Muscle layer of duodenum (tissue), 2 donors: ENCODE results near the gene CCDC88C.

ENCODE experiments used
- H3K27ac ChIP-seq: one replicate; pipeline ENCODE4 v1.7.0; 2013; ENCODE audit warnings: mild to moderate bottlenecking, low read length
- H3K27me3 ChIP-seq: one replicate; pipeline ENCODE4 v1.7.0; 2013; ENCODE audit warnings: low read depth, mild to moderate bottlenecking, control low read depth, low read length
- H3K36me3 ChIP-seq, 2 donors: one replicate each; pipeline ENCODE4 v1.7.0; 2013; ENCODE audit warnings: low read length in 2 of 2, control low read depth in 1 of 2, mild to moderate bottlenecking in 1 of 2; ENCODE audit not compliant: insufficient read depth in 2 of 2, control insufficient read depth in 1 of 2
- H3K4me1 ChIP-seq, 2 donors: one replicate each; pipeline ENCODE4 v1.7.0; 2013; ENCODE audit warnings: low read length in 2 of 2, mild to moderate bottlenecking in 2 of 2, control low read depth in 1 of 2, moderate library complexity in 1 of 2; ENCODE audit not compliant: insufficient read depth in 2 of 2, control insufficient read depth in 1 of 2
- H3K4me3 ChIP-seq, 2 donors: one replicate each; pipeline ENCODE4 v1.7.0; 2013; ENCODE audit warnings: low read length in 2 of 2, low read depth in 1 of 2, mild to moderate bottlenecking in 1 of 2
- H3K9me3 ChIP-seq, 2 donors: one replicate each; pipeline ENCODE4 v1.7.0; 2013; ENCODE audit warnings: low read length in 2 of 2, control low read depth in 1 of 2, mild to moderate bottlenecking in 1 of 2; ENCODE audit not compliant: control insufficient read depth in 1 of 2
- donor health status: healthy.

Gene CCDC88C

GRCh38 chr14:91313852-91314251, 103.8 kb downstream of the CCDC88C start:
- no peak overlapping the region for H3K27ac ChIP-seq
- no peaks in the 10 kb centered on the region for H3K9me3 ChIP-seq
- peaks cover 8% of the 10 kb centered on the region in 2 donors for H3K36me3 ChIP-seq
- peaks cover 8 to 13% of the 10 kb centered on the region in 2 donors for H3K4me1 ChIP-seq
- H3K4me3 ChIP-seq = no peak overlapping the region
- no peaks in the 10 kb centered on the region for H3K27me3 ChIP-seq

- Histone ChIP-seq H3K27me3 (no peaks in the 10 kb centered on the region), H3K4me1 (peaks cover 8 to 13% of the 10 kb centered on the region in 2 donors), H3K9me3 (no peaks in the 10 kb centered on the region), H3K27ac (no peak overlapping the region), H3K4me3 (no peak overlapping the region), H3K36me3 (peaks cover 8 to 11% of the 10 kb centered on the region in 2 donors)
Observed at GRCh38 chr14:91313154-91313850, 104.3 kb downstream of the CCDC88C start.

GRCh38 chr14:91311284-91311662, 106.3 kb downstream of the CCDC88C start:
- H3K27me3 ChIP-seq = no peaks in the 10 kb centered on the region
- H3K36me3 ChIP-seq = peaks cover 8 to 22% of the 10 kb centered on the region in 2 donors
- H3K4me1 ChIP-seq = no peaks in the 10 kb centered on the region
- H3K4me3 ChIP-seq = no peak overlapping the region
- no peaks in the 10 kb centered on the region for H3K9me3 ChIP-seq
- H3K27ac ChIP-seq = no peak overlapping the region

GRCh38 chr14:91310606-91311283, 106.9 kb downstream of the CCDC88C start:
- Histone ChIP-seq H3K4me1 (no peaks in the 10 kb centered on the region), H3K27me3 (no peaks in the 10 kb centered on the region), H3K9me3 (no peaks in the 10 kb centered on the region), H3K27ac (no peak overlapping the region), H3K4me3 (no peak overlapping the region), H3K36me3 (peaks cover 9 to 22% of the 10 kb centered on the region in 2 donors)

GRCh38 chr14:91309756-91310280, 107.8 kb downstream of the CCDC88C start:
- H3K4me3 ChIP-seq = no peak overlapping the region
- H3K36me3 ChIP-seq = peaks cover 8 to 19% of the 10 kb centered on the region in 2 donors
- H3K4me1 ChIP-seq = no peaks in the 10 kb centered on the region
- H3K27me3 ChIP-seq = no peaks in the 10 kb centered on the region
- H3K27ac ChIP-seq = no peak overlapping the region
- no peaks in the 10 kb centered on the region for H3K9me3 ChIP-seq

GRCh38 chr14:91308337-91308736, 109.3 kb downstream of the CCDC88C start:
- Histone ChIP-seq H3K9me3 (no peaks in the 10 kb centered on the region), H3K36me3 (peaks cover 6 to 14% of the 10 kb centered on the region in 2 donors)

GRCh38 chr14:91307652-91308051, 110.0 kb downstream of the CCDC88C start:
- no peak overlapping the region for H3K4me3 ChIP-seq
- H3K27ac ChIP-seq = no peak overlapping the region
- no peaks in the 10 kb centered on the region for H3K27me3 ChIP-seq
- no peaks in the 10 kb centered on the region for H3K9me3 ChIP-seq
- no peaks in the 10 kb centered on the region for H3K4me1 ChIP-seq
- peaks cover 4 to 14% of the 10 kb centered on the region in 2 donors for H3K36me3 ChIP-seq

More at GRCh38 chr14:91308337-91308736, 109.3 kb downstream of the CCDC88C start:
- Histone ChIP-seq H3K27ac (no peak overlapping the region), H3K4me3 (no peak overlapping the region), H3K27me3 (no peaks in the 10 kb centered on the region), H3K4me1 (no peaks in the 10 kb centered on the region)

GRCh38 chr14:91307046-91307445, 110.6 kb downstream of the CCDC88C start:
- H3K27ac ChIP-seq = no peak overlapping the region
- H3K4me3 ChIP-seq = no peak overlapping the region
- H3K27me3 ChIP-seq = no peaks in the 10 kb centered on the region
- no peaks in the 10 kb centered on the region for H3K4me1 ChIP-seq
- H3K9me3 ChIP-seq = no peaks in the 10 kb centered on the region
- H3K36me3 ChIP-seq = peaks cover 4 to 14% of the 10 kb centered on the region in 2 donors

GRCh38 chr14:91306547-91306946, 111.1 kb downstream of the CCDC88C start:
- Histone ChIP-seq H3K27ac (no peak overlapping the region), H3K4me3 (no peak overlapping the region), H3K9me3 (no peaks in the 10 kb centered on the region), H3K36me3 (peaks cover 4 to 14% of the 10 kb centered on the region in 2 donors), H3K27me3 (no peaks in the 10 kb centered on the region), H3K4me1 (no peaks in the 10 kb centered on the region)

GRCh38 chr14:91305650-91306431, 111.8 kb downstream of the CCDC88C start:
- H3K27ac ChIP-seq = no peak overlapping the region
- H3K36me3 ChIP-seq = peaks cover 4 to 14% of the 10 kb centered on the region in 2 donors
- H3K4me3 ChIP-seq = no peak overlapping the region
- no peaks in the 10 kb centered on the region for H3K4me1 ChIP-seq
- H3K27me3 ChIP-seq = no peaks in the 10 kb centered on the region
- H3K9me3 ChIP-seq = no peaks in the 10 kb centered on the region

- Histone ChIP-seq H3K9me3 (no peaks in the 10 kb centered on the region), H3K4me3 (no peak overlapping the region), H3K27ac (no peak overlapping the region), H3K27me3 (no peaks in the 10 kb centered on the region), H3K4me1 (peaks cover 0 to 3% of the 10 kb centered on the region in 2 donors), H3K36me3 (peaks cover 4 to 17% of the 10 kb centered on the region in 2 donors)
Observed at GRCh38 chr14:91303924-91304229, 113.7 kb downstream of the CCDC88C start.
